HG02840 (cell line): ENCODE data around the gene PPP2R2C.

Experiments
- ATAC-seq: cut with Tn5 transposase; IDR thresholded peaks from one replicate; pipeline ENCODE4 v1.9.1; 2021; ENCODE audit warnings: mild to moderate bottlenecking, moderate library complexity, moderate number of reproducible peaks; ENCODE audit not compliant: unreplicated experiment, low FRiP score

The PPP2R2C gene

DNA sequence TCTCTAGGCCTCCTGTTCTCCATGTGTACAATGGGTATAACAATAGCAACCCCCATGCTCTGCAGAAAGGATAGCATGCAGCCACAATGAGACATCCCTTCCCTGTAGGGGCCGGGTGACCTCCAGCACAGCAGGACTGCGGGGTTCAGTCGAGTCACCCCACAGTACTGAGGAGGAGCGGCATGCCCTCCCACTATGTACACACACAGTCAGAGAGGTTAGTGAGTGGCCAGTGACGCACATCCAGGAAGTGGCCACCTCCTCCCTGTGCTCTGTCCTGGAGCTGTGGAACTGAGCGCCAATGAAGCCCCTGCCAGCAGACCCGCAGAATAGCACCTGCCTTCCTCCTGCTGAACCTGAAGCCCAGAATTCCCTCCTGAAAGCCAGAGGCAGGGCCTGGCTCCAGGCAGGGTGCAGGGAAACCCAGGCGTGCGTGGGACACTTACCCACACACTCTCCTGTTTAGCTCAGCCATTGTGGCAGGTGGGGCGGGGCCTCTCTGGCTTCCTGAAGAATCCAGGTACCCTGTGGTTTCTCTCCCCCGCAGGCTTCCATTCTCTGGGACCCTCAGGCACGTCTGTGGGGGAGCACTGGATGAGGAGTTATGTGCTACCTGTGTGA lies 152.8 kb downstream of the PPP2R2C start:
- ATAC-seq = no peak

DNA sequence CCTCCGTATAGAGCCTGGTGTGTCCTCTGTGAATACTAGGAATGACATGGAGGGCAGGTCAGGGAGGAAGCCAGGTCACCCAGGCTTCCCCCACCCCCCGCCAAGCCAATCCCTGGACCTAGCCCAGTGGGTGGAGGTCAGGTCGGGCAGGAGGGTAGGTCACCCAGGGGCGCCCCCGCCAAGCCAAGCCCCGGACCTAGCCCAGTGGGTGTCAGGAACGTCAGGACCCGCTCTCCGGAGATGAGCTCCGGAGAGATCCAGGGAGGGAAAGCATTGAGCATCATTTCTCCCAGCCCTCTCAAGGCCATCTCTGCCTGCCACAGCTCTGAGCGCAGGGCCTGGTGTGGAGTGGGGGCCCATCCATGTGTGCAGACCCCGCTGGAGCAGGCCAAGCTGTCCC lies 154.2 kb downstream of the PPP2R2C start:
- no peak for ATAC-seq

DNA sequence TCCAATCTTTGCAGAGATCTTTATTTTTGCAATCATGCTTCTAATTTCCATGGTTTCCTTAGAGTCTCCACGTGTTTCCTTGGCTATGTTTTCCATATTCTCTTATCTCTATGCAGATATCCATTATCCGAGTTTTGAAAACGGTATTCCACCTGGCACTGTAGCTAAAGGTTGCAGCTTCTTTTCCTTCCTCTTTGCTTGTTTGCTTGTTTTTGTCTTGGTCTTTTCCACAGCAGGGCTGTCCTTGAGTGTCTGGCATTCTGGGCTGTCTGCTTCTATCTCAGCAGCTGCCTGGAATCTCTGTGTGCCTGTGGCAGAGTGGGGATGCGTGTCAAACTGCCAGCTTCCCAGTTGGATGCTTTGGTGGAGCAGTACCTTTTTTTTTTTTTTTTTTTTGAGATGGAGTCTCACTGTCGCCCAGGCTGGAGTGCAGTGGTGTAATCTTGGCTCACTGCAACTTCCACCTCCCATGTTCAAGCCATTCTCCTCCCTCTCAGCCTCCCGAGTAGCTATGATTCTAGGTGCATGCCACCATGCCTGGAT lies 155.9 kb downstream of the PPP2R2C start:
- no peak for ATAC-seq

DNA sequence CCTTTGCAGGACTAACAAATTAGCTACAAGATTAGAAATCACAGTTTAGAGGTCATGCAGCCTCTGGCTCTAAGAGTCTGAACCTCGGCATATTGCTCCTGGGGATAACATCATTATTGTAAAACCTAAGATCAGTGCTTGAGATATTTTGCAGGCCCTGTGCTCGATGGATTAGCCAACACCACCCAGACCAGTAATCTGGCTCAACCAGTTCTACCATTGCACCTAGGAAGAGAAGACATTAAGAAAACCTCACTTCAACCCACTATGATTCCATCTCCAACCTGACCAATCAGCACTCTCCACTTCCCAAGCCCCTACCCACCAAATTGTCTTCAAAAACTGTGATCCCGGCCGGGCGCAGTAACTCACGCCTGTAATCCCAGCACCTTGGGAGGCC lies 159.2 kb downstream of the PPP2R2C start:
- no peak for ATAC-seq

DNA sequence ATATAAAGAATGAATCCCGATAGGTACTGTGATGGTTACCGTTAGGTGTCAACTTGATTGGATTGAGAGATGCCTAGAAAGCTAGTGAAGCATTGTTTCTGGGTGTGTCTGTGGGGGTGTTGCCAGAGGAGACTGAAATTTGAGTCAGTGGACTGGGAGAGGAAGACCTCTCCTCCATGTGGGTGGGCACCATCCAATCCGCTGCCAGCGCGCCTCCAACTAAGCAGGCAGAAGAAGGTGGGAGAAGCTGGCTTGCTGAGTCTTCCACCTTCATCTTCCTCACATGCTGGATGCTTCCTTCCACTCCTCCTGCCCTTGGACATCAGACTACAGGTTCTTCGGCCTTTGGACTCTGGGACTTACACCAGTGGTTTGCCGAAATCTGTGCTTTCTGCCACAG lies 162.6 kb downstream of the PPP2R2C start:
- ATAC-seq = no peak

DNA sequence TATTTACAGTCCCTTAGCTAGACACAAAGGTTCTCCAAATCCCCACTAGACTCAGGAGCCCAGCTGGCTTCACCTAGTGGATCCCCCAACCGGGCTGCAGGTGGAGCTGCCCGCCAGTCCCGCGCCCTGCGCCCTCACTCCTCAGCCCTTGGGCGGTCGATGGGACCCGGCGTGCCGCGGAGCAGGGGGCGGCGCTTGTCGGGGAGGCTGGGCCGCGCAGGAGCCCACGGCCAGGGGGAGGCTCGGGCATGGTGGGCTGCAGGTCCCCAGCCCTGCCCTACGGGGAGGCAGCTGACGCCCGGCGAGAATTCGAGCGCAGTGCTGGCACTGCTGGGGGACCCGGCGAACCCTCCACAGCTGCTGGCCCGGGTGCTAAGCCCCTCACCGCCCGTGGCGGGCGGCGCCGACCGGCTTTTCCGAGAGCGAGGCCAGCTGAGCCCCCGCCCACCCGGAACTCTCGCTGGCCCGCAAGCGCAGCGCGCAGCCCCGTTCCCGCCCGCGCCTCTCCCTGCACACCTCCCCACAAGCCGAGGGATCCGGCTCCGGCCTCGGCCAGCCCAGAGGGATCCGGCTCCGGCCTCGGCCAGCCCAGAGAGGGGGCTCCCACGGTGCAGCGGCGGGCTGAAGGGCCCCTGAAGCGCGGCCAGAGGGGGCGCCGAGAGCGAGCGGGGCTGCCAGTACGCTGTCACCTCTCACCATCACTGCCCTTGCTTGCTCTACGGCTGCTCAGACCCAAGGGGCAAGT lies 163.3 kb downstream of the PPP2R2C start:
- ATAC-seq = no peak

DNA sequence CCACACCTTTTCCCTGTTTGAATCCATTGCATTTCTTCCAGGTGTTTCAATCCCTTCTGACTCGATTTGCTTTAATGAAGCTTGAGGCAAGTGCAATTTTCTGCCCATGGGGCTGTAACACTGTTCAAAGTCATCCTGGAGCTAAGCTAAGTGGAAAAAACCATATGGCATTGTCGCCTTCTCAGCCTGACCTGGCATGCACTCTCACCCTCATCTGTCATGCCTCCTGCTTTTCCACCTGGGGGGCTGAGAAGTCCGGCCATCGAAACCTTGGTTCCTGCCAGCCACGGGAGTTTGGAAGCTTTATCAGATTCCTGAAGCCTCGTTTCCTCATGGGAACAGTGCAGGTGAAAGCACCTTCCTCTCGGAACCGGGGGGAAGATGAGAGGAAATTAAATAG lies 164.5 kb downstream of the PPP2R2C start:
- no peak for ATAC-seq

DNA sequence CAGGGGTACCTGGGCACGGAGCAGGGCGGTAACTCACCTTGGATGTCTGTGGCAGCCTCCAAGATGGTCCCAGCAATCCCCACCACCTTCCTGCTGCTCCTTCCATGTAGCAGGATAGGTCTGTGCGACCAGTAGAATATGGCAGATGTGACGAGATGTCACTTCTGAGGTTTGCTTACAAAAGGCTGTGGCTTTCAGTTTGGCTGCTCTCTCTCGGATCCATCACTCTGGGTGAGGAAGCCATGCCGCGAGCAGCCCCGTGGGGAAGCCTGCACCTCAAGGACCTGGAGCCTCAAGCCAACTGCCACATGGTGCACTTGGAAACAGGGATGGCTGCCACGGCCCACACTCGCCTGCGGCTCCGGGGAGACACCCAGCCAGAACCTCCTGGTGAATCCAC lies 165.2 kb downstream of the PPP2R2C start:
- no peak for ATAC-seq

DNA sequence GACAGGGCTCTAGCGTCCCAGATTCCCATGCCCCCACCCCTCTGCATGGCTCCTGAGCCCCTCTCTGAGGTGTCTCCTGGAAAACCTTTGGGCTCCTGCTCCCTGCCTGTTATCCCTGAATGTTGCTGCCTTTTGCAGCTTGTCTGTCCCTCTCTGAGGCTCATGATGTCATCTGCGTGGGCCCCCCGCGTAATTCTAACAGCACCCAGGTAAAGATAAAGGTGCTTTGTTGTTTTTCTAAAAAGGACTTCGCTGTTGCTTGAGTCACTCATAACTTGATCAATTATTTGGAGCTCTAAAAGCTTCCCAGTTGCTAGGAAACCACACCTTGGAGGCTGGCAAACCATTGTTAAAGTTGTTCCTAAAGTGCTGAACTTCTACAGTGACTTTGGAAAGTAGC lies 166.1 kb downstream of the PPP2R2C start:
- ATAC-seq = no peak

DNA sequence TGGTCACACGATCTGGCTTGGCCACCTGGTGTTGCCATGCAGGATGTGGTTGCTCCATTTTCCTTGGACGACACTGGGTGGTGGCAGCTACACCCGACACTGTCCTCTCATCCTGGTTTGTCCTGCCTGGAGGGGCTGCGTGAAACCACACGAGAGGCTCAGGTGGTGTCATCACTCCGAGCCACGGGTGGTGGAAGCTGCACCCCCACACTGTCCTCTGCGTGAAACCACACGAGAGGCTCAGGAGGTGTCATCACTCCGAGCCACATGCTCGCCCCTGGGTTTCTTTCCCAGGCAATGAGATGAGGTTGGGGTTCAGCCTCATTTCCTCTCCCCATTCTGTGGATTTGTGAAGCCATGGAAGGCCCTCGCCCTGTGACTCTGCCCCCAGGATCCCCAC lies 168.5 kb downstream of the PPP2R2C start:
- ATAC-seq = no peak

DNA sequence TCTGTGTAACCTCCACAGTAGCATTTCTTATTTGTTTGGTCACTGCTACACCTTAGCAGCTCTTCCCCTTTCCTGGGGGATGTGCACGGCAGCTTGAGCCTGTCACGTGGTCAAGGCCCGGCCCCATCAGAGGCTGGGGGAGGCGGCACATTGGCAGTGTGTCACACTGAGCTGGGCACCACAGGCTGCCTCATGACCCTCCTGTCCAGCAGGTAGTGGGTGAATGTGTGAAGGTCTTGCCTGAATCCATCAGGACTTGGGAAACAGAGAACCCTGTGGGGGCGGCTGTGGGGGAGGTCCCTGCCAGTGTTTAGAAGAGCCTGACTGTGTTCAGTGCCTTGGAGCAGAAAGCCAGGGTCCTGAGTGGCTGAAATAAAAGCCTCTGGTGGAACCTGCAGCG lies 169.5 kb downstream of the PPP2R2C start:
- no peak for ATAC-seq

DNA sequence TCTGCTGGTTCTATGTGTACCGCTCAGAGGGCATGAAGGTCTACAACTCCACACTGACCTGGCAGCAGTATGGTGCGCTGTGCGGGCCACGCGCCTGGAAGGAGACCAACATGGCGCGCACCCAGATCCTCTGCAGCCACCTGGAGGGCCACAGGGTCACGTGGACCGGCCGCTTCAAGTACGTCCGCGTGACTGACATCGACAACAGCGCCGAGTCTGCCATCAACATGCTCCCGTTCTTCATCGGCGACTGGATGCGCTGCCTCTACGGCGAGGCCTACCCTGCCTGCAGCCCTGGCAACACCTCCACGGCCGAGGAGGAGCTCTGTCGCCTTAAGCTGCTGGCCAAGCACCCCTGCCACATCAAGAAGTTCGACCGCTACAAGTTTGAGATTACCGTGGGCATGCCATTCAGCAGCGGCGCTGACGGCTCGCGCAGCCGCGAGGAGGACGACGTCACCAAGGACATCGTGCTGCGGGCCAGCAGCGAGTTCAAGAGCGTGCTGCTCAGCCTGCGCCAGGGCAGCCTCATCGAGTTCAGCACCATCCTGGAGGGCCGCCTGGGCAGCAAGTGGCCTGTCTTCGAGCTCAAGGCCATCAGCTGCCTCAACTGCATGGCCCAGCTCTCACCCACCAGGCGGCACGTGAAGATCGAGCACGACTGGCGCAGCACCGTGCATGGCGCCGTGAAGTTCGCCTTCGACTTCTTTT lies 170.5 kb downstream of the PPP2R2C start:
- ATAC-seq = no peak

DNA sequence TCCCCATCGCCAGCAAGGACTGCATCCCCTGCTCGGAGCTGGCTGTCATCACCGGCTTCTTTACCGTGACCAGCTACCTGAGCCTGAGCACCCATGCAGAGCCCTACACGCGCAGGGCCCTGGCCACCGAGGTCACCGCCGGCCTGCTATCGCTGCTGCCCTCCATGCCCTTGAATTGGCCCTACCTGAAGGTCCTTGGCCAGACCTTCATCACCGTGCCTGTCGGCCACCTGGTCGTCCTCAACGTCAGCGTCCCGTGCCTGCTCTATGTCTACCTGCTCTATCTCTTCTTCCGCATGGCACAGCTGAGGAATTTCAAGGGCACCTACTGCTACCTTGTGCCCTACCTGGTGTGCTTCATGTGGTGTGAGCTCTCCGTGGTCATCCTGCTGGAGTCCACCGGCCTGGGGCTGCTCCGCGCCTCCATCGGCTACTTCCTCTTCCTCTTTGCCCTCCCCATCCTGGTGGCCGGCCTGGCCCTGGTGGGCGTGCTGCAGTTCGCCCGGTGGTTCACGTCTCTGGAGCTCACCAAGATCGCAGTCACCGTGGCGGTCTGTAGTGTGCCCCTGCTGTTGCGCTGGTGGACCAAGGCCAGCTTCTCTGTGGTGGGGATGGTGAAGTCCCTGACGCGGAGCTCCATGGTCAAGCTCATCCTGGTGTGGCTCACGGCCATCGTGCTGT lies 171.2 kb downstream of the PPP2R2C start:
- ATAC-seq = no peak

DNA sequence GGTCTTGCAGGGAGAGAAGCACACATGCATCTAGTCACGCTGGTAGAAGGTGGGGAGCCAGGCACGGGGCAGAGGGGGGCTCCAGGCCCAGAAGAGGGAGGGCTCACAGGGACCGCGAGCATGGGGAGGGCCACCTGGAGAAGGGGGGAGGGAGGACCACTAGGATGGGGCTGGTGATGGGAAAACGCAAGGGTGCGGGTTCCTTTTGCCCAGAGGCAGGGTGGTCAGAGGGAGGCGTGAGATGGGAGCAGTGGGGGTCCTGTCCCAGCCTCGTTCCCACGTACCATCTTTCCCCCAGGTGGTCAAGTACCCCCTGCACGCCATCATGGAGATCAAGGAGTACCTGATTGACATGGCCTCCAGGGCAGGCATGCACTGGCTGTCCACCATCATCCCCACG lies 172.1 kb downstream of the PPP2R2C start:
- no peak for ATAC-seq

DNA sequence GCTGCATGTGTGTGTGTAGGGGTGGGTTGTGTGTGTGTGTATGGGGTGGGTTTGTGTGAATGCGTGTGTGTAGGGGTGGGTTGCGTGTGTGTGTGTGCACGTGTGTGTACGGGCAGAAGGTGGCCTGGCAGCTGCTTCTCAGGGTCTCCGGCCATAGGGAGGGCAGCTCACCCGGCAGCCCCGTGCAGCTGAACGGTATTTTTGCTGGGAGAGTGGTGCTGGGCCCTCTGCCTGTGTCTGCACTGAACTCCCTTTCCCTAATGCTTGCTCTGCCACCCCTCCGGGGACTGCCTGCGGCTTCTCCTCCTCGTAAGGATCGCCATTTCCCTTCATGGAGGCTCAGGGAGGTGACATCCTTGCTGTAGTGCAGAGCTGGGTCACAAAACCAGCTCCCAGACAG lies 172.5 kb downstream of the PPP2R2C start:
- ATAC-seq = no peak

DNA sequence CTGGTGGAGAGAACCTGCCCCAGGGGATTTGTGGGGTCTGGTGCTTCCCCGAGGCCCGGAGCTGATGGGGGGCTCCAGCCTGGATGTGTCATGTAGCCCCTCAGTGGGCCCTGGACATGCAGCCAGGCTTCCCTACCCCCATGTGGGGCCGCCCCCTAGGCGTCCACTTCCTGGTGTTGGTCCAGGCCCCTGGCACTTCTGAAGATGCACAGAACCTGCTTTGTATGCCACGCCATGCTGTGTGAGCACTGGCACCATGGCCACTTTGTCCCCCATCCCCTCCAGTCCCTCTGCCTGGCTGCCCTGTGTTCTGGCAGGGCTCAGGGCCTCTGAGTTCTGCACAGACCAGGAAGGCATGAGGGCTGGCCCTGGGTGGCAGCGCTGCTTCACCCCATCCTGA lies 173.6 kb downstream of the PPP2R2C start:
- ATAC-seq = no peak

DNA sequence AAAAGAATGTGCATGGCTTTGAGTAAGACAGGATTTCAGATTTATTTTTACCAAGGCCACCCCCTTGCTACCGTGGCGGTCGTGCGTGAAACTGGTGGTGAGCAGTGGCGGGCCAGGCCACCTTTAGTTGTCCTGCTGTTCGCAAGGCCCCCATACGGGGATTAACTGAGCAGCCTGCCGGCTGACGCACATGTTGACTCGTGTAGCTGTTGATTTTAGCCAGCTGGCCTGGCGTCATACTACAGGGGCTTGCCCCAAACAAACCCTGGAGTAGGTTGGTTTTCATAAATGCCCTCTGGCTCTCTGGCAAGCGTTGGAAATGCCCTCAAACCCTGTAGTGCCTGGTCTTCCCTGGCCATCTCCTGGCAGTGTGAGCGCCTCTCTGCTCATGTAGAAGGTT lies 174.4 kb downstream of the PPP2R2C start:
- no peak for ATAC-seq

DNA sequence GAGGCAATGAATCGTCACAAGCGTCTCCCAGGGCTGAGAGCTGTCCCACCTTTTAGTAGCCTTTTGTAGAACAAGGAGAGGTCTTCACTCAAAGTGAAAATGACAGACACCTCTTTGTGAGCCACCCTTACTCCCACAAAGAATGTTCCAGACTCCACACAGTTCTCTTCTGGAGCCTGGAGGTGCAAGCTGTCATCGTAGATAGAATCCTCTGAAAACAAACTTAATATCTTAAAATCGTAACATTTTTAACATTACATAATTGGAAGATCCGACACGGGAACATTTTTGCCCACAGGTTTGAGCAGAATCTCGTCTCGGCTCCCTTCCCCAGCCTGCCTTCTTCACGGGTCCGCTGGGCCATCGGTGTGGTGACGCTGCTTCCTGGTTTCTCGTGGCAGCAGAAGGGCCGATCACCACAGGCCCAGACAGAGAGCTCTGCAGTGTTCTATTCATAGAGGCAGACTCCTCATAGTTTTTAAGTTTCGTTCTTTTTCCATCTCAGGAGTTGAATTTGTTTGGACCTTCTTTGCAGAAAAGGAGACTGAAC lies 175.1 kb downstream of the PPP2R2C start:
- no peak for ATAC-seq

DNA sequence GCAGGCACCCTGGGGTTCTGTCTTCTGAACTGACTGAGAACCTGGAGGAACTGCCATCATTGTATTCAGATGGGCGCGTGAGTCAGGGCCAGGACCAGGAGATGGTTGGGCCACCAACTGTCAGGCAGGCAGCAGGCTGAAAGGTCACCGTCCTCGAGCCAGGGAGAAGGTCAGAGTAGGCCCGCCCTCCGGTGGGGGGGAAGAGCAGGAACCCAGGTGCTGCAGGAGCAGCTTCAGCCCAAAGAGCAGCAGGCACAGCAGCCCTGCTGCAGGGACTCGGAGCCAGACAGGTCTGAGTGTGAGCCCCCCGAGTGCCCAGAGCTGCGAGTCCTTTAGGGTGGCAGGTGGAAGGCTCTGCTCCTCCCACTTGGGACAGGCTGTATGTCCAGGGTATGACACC lies 176.4 kb downstream of the PPP2R2C start:
- no peak for ATAC-seq

DNA sequence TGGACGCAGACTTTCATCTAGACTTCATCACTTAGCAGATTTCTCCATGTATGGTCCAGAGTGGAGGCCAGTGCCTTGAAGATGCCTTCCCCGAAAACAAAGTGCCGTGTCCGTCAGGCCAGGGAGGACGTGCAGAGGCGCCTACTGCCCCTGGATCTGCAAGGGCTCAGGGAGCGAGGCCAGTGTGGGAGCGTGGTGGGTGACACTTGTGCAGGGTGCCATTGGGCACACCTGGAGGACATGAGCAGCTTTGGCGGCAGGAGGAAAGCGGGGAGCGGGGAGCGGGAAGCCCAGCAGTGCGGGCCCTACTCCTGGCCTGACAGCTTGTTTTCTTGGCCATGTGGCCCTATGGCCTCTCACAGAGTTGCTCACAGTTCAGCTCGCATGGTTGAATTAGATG lies 176.9 kb downstream of the PPP2R2C start:
- ATAC-seq = no peak
